ENCODE data around the gene DNAJC24. TPM values are rescaled to one million over a fixed set of nuclear protein-coding genes. Genes with fewer than 3 reads are reported as not detected.

DNAJC24 gene
- total RNA-seq, 1 experiment from 2014 or later, result 18.2 TPM

GRCh38 chr11:31361743-31362142 lies 7.9 kb upstream of the DNAJC24 start:
- ChIA-PET CTCF (no interaction called here), POLR2A (ENCODE audit: unreplicated experiment) (no interaction called here)
- H3K4me1 ChIP-seq (replicated peaks; ENCODE audit: insufficient read depth), result no peaks in the 10 kb centered on the region
- no peaks in the 10 kb centered on the region for H3K9me3 ChIP-seq (ENCODE audit: insufficient read depth, low read depth)
- intact Hi-C loops (cut with micrococcal nuclease; ENCODE audit: unreplicated experiment), result no loop called here
- H2AFZ ChIP-seq, result no peak overlapping the region
- no peaks in the 10 kb centered on the region for H3K27me3 ChIP-seq (ENCODE audit: insufficient read depth, low read depth)
- H3K79me2 ChIP-seq (ENCODE audit: low read depth), result no peaks in the 10 kb centered on the region
- no peak overlapping the region for H3K4me2 ChIP-seq
- TF ChIP-seq CTCF (conservative IDR thresholded peaks at IDR 0.05), result no peak
- TF ChIP-seq EZH2 (IDR thresholded peaks at IDR 0.05; ENCODE audit: low read depth), result no peak
- no peaks in the 10 kb centered on the region for H4K20me1 ChIP-seq (ENCODE audit: insufficient read depth)
- BruUV-seq (replicated peaks), result no TSS peak
- H3K4me3 ChIP-seq, result no peak overlapping the region
- DNase-seq, result no peak
- H3K9me2 ChIP-seq (ENCODE audit: insufficient read depth), result no peaks in the 10 kb centered on the region
- no peaks in the 10 kb centered on the region for H3F3A ChIP-seq (ENCODE audit: insufficient read depth, low read depth)
- H3K36me3 ChIP-seq (ENCODE audit: low read depth), result no peaks in the 10 kb centered on the region
- no peak overlapping the region for H3K27ac ChIP-seq

- Histone ChIP-seq H3K27me3 (ENCODE audit: insufficient read depth, low read depth) (no peaks in the 10 kb centered on the region), H3K27ac (no peak overlapping the region), H3F3A (ENCODE audit: insufficient read depth, low read depth) (no peaks in the 10 kb centered on the region), H3K4me3 (no peak overlapping the region), H4K20me1 (ENCODE audit: insufficient read depth) (no peaks in the 10 kb centered on the region), H3K9me2 (ENCODE audit: insufficient read depth) (no peaks in the 10 kb centered on the region), H3K4me1 (replicated peaks; ENCODE audit: insufficient read depth) (peaks cover 16% of the 10 kb centered on the region), H3K36me3 (ENCODE audit: low read depth) (no peaks in the 10 kb centered on the region; the same call in 1 of the 2 replicates), H3K79me2 (ENCODE audit: low read depth) (peaks cover 17% of the 10 kb centered on the region), H3K4me2 (no peak overlapping the region), H3K9me3 (ENCODE audit: insufficient read depth, low read depth) (no peaks in the 10 kb centered on the region), H2AFZ (no peak overlapping the region)
- POLR2A ChIA-PET (ENCODE audit: unreplicated experiment), result interaction anchor here (0.6 kb wide), 1 partner anchor 125 kb away, joined by 9 read pairs; no protein-coding TSS in a partner anchor
- CTCF ChIA-PET, result no interaction called here
- DNase-seq, result no peak
- intact Hi-C loops (cut with micrococcal nuclease; ENCODE audit: unreplicated experiment), result no loop called here
- TF ChIP-seq EZH2 (IDR thresholded peaks at IDR 0.05; ENCODE audit: low read depth), result no peak
- no peak for TF ChIP-seq CTCF (conservative IDR thresholded peaks at IDR 0.05)
- BruUV-seq (replicated peaks), result no TSS peak
Observed at GRCh38 chr11:31366795-31367194, 2.9 kb upstream of the DNAJC24 start.

- no peaks in the 10 kb centered on the region for H3K9me2 ChIP-seq (ENCODE audit: insufficient read depth)
- H3K79me2 ChIP-seq (ENCODE audit: low read depth), result peaks cover 12% of the 10 kb centered on the region
- no peaks in the 10 kb centered on the region for H3K27me3 ChIP-seq (ENCODE audit: insufficient read depth, low read depth)
- TF ChIP-seq CTCF (conservative IDR thresholded peaks at IDR 0.05), result no peak
- TF ChIP-seq EZH2 (IDR thresholded peaks at IDR 0.05; ENCODE audit: low read depth), result no peak
- no peak overlapping the region for H2AFZ ChIP-seq
- ChIA-PET CTCF (interaction anchor here (0.6 kb wide), 1 partner anchor 271 kb away, joined by 3 read pairs; no protein-coding TSS in a partner anchor), POLR2A (ENCODE audit: unreplicated experiment) (interaction anchor here (0.6 kb wide), 1 partner anchor 252 kb away, joined by 6 read pairs; no protein-coding TSS in a partner anchor)
- H3K27ac ChIP-seq, result no peak overlapping the region
- no peaks in the 10 kb centered on the region; the same call in 1 of the 2 replicates for H3F3A ChIP-seq (ENCODE audit: insufficient read depth, low read depth)
- peaks cover 6% of the 10 kb centered on the region for H3K4me1 ChIP-seq (replicated peaks; ENCODE audit: insufficient read depth)
- H3K4me2 ChIP-seq, result no peak overlapping the region
- intact Hi-C loops (cut with micrococcal nuclease; ENCODE audit: unreplicated experiment), result no loop called here
- H4K20me1 ChIP-seq (ENCODE audit: insufficient read depth), result peaks cover 7% of the 10 kb centered on the region; the same call in 1 of the 2 replicates
- H3K9me3 ChIP-seq (ENCODE audit: insufficient read depth, low read depth), result no peaks in the 10 kb centered on the region
- no peak overlapping the region for H3K4me3 ChIP-seq
- no TSS peak for BruUV-seq (replicated peaks)
- no peak for DNase-seq
- H3K36me3 ChIP-seq (ENCODE audit: low read depth), result peaks cover 3% of the 10 kb centered on the region; the same call in 1 of the 2 replicates
Observed at GRCh38 chr11:31375879-31376278, 6.2 kb downstream of the DNAJC24 start.

Measured in PC-9 (cell line).